K562 (cell line): ENCODE data around the gene SLC6A16. TPM values are rescaled to one million over a fixed set of nuclear protein-coding genes. Genes with fewer than 3 reads are reported as not detected.
A peak's percentile ranks its signal among the peaks of the same experiment; 100 is the strongest.

Experiments used
- FOS ChIP-seq: IDR thresholded peaks from 3 replicates; pipeline ENCODE4 v1.6.1; 2011; ENCODE audit not compliant: insufficient read length; ENCODE audit errors: extremely low read depth
- MIER1 ChIP-seq: fragments of 450-650 bp; IDR thresholded peaks from 2 replicates; pipeline ENCODE4 v1.6.1; 2016; ENCODE audit warnings: antibody characterized with exemption, mild to moderate bottlenecking, low read depth
- NFE2 ChIP-seq: IDR thresholded peaks from 2 replicates; pipeline ENCODE4 v1.6.1; 2014; ENCODE audit warnings: antibody characterized with exemption, low read depth
- NR1H2 ChIP-seq: sonication (generic); formaldehyde crosslinking; IDR thresholded peaks from 2 replicates; pipeline ENCODE4 v1.4.0; 2020; ENCODE audit warnings: mild to moderate bottlenecking, missing genetic modification reagents
- RAD51 ChIP-seq: fragments of 450-650 bp; IDR thresholded peaks from 2 replicates; pipeline ENCODE4 v1.7.1; 2016; ENCODE audit warnings: low read depth, mild to moderate bottlenecking, borderline replicate concordance
- SETDB1 ChIP-seq: IDR thresholded peaks from one replicate; pipeline ENCODE4 v1.6.1; 2012; ENCODE audit warnings: low read length, control low read depth, inconsistent platforms
- SIX5 ChIP-seq, 2 experiments: IDR thresholded peaks; 2 replicates each; pipeline ENCODE4 v1.6.1; 2011; ENCODE audit warnings: low read length in 2 of 2, borderline replicate concordance in 1 of 2, low read depth in 1 of 2, mild to moderate bottlenecking in 1 of 2, moderate library complexity in 1 of 2; ENCODE audit not compliant: insufficient read depth in 1 of 2
- SPI1 ChIP-seq: IDR thresholded peaks from 2 replicates; pipeline ENCODE4 v1.6.1; 2011; ENCODE audit warnings: low read depth, low read length, control low read depth, borderline replicate concordance
- TEAD2 ChIP-seq: fragments of 450-650 bp; IDR thresholded peaks from 2 replicates; pipeline ENCODE4 v1.6.1; 2016; ENCODE audit warnings: missing genetic modification characterization, control low read depth, missing compliant biosample characterization
- ZFPM2 ChIP-seq: fragments of 250-450 bp; sonication (Bioruptor Pico); IDR thresholded peaks from 2 replicates; pipeline ENCODE4 v1.5.1; 2022; ENCODE audit warnings: mild to moderate bottlenecking
- ZNF778 ChIP-seq: fragments of 450-650 bp; formaldehyde crosslinking; IDR thresholded peaks from 2 replicates; pipeline ENCODE4 v1.4.0; 2020; ENCODE audit warnings: mild to moderate bottlenecking, moderate library complexity
- ZNF785 ChIP-seq: fragments of 250-450 bp; sonication (Bioruptor Pico); IDR thresholded peaks from 2 replicates; pipeline ENCODE4 v1.4.0; 2020; ENCODE audit warnings: mild to moderate bottlenecking
- ZNF830 ChIP-seq: fragments of 250-450 bp; sonication (Bioruptor Pico); IDR thresholded peaks from 2 replicates; pipeline ENCODE4 v1.5.0; 2021; ENCODE audit warnings: mild to moderate bottlenecking
- polyA plus RNA-seq, 8 experiments: library from polyadenylated mRNA; depleted of rRNA in 4 of 8; stranded (reverse) in 5 of 8; unstranded in 3 of 8; fragments of >200 nt; fragmentation: Nextera tagmentation in 2 of 8; fragmentation: Illumina TruSeq in 1 of 8; extraction: Ambion mirVana in 2 of 8; extraction: Trizol in 1 of 8; gene quantifications; 2 replicates each; pipeline versions ENCODE4 v1.2.1 to v1.2.3, GENCODE V29; 2011 to 2014; ENCODE audit warnings: inconsistent platforms in 1 of 8, missing spikeins in 1 of 8
- total RNA-seq, 7 experiments: library from RNA; depleted of rRNA in 6 of 7; stranded (reverse); fragments of >200 nt in 6 of 7; fragmentation: Illumina TruSeq in 2 of 7; extraction: Trizol in 2 of 7; gene quantifications; 2 replicates each; pipeline versions ENCODE4 v1.2.1 to v1.2.3, GENCODE V29; 2011 to 2021; ENCODE audit warnings: low replicate concordance in 1 of 7
- TF ChIP-seq, protein P1 (sequence below): fragments of 450-650 bp; formaldehyde crosslinking; IDR thresholded peaks from 2 replicates; pipeline ENCODE4 v1.4.0; 2020; ENCODE audit warnings: mild to moderate bottlenecking, moderate library complexity
- TF ChIP-seq, protein P2 (sequence below): fragments of 450-650 bp; formaldehyde crosslinking; IDR thresholded peaks from 2 replicates; pipeline ENCODE4 v1.4.0; 2020; ENCODE audit warnings: mild to moderate bottlenecking
- TF ChIP-seq, protein P3 (sequence below), 2 experiments: fragments of 450-650 bp; IDR thresholded peaks; 2 replicates each; pipeline ENCODE4 v1.6.1; 2018; ENCODE audit warnings: mild to moderate bottlenecking in 2 of 2, low read depth in 1 of 2; ENCODE audit not compliant: partially characterized antibody in 2 of 2
- TF ChIP-seq, protein P4 (sequence below): fragments of 250-450 bp; sonication (Bioruptor Pico); IDR thresholded peaks from 2 replicates; pipeline ENCODE4 v1.8.0; 2021; ENCODE audit warnings: moderate library complexity, mild to moderate bottlenecking, inconsistent platforms
- TF ChIP-seq, protein P5 (sequence below), 2 experiments: IDR thresholded peaks; 2 replicates each; pipeline ENCODE4 v1.6.1; 2011; ENCODE audit warnings: borderline replicate concordance in 1 of 2, control low read depth in 1 of 2, low read depth in 1 of 2, low read length in 1 of 2, mild to moderate bottlenecking in 1 of 2, mixed read lengths in 1 of 2, moderate library complexity in 1 of 2; ENCODE audit not compliant: insufficient read depth in 1 of 2, insufficient read length in 1 of 2, poor library complexity in 1 of 2, severe bottlenecking in 1 of 2; ENCODE audit errors: extremely low read depth in 1 of 2

SLC6A16 gene
- total and polyA plus RNA-seq, 9 of the 15 experiments (the other 6 are each of a cell fraction or from before 2014, with no cell fraction given) = 0.05 to 0.95 (median 0.36) TPM

DNA sequence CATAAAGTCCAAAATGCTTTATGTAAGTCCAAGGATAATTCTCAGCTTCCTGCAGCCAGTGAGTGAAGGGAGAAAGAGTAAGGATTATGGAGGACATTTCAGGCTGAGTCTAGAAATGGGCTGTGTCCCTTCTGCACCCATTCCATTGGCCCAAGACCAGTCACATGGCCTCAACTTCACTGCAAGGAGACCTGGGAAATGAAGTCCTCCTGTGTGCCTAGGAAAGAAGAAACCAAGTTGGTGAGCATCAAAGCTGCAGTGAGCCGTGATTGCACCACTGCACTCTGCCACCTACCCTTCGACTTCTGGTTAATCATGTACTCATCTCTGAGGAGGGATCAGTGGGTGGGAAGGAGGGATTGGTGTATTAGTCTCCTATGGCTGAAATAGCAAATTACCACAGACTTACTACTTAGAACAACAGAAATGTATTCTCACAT is 6.6 kb upstream of the SLC6A16 start (continued):
- TF ChIP-seq NFE2 = no peak
- TF ChIP-seq SPI1 = no peak
- peak; percentile 93 for TF ChIP-seq RAD51
- no peak for TF ChIP-seq ZFPM2 (CRISPR knock-in tag)
- peak; percentile 74 to 76 for TF ChIP-seq SIX5 (IDR thresholded peaks at IDR 0.05; ENCODE audit: borderline replicate concordance in 1 of 2, insufficient read depth in 1 of 2, low read depth in 1 of 2, low read length in 2 of 2)
- TF ChIP-seq ZNF830 (CRISPR knock-in tag) = no peak
- peak; percentile 22 for TF ChIP-seq FOS
- TF ChIP-seq, protein P1, sequence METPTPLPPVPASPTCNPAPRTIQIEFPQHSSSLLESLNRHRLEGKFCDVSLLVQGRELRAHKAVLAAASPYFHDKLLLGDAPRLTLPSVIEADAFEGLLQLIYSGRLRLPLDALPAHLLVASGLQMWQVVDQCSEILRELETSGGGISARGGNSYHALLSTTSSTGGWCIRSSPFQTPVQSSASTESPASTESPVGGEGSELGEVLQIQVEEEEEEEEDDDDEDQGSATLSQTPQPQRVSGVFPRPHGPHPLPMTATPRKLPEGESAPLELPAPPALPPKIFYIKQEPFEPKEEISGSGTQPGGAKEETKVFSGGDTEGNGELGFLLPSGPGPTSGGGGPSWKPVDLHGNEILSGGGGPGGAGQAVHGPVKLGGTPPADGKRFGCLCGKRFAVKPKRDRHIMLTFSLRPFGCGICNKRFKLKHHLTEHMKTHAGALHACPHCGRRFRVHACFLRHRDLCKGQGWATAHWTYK (CRISPR knock-in tag) = no peak
- TF ChIP-seq, protein P2, sequence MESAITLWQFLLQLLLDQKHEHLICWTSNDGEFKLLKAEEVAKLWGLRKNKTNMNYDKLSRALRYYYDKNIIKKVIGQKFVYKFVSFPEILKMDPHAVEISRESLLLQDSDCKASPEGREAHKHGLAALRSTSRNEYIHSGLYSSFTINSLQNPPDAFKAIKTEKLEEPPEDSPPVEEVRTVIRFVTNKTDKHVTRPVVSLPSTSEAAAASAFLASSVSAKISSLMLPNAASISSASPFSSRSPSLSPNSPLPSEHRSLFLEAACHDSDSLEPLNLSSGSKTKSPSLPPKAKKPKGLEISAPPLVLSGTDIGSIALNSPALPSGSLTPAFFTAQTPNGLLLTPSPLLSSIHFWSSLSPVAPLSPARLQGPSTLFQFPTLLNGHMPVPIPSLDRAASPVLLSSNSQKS (CRISPR knock-in tag) = no peak
- TF ChIP-seq, protein P3, sequence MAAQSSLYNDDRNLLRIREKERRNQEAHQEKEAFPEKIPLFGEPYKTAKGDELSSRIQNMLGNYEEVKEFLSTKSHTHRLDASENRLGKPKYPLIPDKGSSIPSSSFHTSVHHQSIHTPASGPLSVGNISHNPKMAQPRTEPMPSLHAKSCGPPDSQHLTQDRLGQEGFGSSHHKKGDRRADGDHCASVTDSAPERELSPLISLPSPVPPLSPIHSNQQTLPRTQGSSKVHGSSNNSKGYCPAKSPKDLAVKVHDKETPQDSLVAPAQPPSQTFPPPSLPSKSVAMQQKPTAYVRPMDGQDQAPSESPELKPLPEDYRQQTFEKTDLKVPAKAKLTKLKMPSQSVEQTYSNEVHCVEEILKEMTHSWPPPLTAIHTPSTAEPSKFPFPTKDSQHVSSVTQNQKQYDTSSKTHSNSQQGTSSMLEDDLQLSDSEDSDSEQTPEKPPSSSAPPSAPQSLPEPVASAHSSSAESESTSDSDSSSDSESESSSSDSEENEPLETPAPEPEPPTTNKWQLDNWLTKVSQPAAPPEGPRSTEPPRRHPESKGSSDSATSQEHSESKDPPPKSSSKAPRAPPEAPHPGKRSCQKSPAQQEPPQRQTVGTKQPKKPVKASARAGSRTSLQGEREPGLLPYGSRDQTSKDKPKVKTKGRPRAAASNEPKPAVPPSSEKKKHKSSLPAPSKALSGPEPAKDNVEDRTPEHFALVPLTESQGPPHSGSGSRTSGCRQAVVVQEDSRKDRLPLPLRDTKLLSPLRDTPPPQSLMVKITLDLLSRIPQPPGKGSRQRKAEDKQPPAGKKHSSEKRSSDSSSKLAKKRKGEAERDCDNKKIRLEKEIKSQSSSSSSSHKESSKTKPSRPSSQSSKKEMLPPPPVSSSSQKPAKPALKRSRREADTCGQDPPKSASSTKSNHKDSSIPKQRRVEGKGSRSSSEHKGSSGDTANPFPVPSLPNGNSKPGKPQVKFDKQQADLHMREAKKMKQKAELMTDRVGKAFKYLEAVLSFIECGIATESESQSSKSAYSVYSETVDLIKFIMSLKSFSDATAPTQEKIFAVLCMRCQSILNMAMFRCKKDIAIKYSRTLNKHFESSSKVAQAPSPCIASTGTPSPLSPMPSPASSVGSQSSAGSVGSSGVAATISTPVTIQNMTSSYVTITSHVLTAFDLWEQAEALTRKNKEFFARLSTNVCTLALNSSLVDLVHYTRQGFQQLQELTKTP (IDR thresholded peaks at IDR 0.05; ENCODE audit: low read depth in 1 of 2, partially characterized antibody in 2 of 2) = peak in 1 of 2 experiments; percentile 52
- TF ChIP-seq, protein P4, sequence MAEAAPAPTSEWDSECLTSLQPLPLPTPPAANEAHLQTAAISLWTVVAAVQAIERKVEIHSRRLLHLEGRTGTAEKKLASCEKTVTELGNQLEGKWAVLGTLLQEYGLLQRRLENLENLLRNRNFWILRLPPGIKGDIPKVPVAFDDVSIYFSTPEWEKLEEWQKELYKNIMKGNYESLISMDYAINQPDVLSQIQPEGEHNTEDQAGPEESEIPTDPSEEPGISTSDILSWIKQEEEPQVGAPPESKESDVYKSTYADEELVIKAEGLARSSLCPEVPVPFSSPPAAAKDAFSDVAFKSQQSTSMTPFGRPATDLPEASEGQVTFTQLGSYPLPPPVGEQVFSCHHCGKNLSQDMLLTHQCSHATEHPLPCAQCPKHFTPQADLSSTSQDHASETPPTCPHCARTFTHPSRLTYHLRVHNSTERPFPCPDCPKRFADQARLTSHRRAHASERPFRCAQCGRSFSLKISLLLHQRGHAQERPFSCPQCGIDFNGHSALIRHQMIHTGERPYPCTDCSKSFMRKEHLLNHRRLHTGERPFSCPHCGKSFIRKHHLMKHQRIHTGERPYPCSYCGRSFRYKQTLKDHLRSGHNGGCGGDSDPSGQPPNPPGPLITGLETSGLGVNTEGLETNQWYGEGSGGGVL (CRISPR knock-in tag) = no peak
- no peak for TF ChIP-seq ZNF778 (CRISPR knock-in tag)
- no peak for TF ChIP-seq SETDB1
- TF ChIP-seq NR1H2 (CRISPR knock-in tag) = no peak
- TF ChIP-seq, protein P5, sequence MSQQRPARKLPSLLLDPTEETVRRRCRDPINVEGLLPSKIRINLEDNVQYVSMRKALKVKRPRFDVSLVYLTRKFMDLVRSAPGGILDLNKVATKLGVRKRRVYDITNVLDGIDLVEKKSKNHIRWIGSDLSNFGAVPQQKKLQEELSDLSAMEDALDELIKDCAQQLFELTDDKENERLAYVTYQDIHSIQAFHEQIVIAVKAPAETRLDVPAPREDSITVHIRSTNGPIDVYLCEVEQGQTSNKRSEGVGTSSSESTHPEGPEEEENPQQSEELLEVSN (IDR thresholded peaks at IDR 0.05; ENCODE audit: borderline replicate concordance in 1 of 2, extremely low read depth in 1 of 2, insufficient read depth in 1 of 2, insufficient read length in 1 of 2, low read depth in 1 of 2, low read length in 1 of 2, poor library complexity in 1 of 2, severe bottlenecking in 1 of 2) = no peak
- TF ChIP-seq MIER1 = no peak
- no peak for TF ChIP-seq ZNF785
- no peak for TF ChIP-seq TEAD2 (tag)
